CD4-positive, alpha-beta T cell treated with Interleukin-15 for 4 hours (primary cell): ENCODE data around the gene TMC5.
A peak's percentile ranks its signal among the peaks of the same experiment; 100 is the strongest.
"Not testable (repeated sequence)": the region's sequence is repeated elsewhere in the genome, so short reads cannot be mapped to it uniquely, and the experiment has no call there.

ENCODE experiments used
- DNase-seq: peaks from one replicate; pipeline ENCODE4 v3.0.0-alpha.2; 2020; ENCODE audit warnings: low spot score

TMC5 gene, protein sequence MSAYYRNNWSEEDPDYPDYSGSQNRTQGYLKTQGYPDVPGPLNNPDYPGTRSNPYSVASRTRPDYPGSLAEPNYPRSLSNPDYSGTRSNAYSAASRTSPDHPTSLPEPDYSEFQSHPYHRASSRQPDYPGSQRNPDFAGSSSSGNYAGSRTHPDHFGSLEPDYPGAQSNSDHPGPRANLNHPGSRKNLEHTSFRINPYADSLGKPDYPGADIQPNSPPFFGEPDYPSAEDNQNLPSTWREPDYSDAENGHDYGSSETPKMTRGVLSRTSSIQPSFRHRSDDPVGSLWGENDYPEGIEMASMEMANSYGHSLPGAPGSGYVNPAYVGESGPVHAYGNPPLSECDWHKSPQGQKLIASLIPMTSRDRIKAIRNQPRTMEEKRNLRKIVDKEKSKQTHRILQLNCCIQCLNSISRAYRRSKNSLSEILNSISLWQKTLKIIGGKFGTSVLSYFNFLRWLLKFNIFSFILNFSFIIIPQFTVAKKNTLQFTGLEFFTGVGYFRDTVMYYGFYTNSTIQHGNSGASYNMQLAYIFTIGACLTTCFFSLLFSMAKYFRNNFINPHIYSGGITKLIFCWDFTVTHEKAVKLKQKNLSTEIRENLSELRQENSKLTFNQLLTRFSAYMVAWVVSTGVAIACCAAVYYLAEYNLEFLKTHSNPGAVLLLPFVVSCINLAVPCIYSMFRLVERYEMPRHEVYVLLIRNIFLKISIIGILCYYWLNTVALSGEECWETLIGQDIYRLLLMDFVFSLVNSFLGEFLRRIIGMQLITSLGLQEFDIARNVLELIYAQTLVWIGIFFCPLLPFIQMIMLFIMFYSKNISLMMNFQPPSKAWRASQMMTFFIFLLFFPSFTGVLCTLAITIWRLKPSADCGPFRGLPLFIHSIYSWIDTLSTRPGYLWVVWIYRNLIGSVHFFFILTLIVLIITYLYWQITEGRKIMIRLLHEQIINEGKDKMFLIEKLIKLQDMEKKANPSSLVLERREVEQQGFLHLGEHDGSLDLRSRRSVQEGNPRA

DNA sequence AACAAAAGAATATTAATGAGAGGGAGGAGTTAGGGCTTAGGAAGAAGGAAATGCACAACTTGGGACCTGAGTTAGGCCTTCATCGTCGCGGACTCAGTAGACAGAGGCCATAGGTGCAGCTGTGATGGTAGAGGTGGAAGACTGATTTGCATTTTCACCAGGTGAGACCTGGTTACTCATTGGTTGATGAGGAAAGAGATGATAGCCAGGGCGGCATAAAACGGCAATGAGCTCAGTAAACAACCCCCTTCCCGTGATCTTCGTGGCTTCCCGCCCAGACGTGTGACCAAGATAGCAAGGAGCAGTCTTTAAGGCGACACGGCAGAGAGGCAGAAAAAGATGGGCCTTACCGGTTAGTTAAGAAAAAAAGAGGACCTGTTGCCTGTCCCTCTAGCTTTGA is at the start of gene TMC5:
TMC5 (plus strand) TSS at position 244 of the 400 bp plus-strand sequence. CDS start 22,156 bp downstream, outside the sequence.
- DNase-seq: no peak

DNA sequence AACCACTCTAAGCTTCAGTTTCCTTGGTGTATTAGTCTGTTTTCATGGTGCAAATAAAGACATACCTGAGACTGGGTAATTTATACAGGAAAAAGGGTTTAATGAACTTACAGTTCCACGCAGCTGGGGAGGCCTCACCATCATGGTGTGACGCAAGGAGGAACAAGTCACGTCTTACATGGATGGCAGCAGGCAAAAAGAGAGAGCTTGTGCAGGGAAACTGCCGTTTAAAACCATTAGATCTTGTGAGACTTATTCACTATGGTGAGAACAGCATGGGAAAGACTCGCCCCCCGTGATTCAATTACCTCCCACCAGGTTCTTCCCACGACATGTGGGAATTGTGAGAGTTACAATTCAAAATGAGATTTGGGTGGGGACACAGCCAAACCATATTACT is 45.1 kb upstream of the TMC5 start:
- DNase-seq: not testable (repeated sequence)

DNA sequence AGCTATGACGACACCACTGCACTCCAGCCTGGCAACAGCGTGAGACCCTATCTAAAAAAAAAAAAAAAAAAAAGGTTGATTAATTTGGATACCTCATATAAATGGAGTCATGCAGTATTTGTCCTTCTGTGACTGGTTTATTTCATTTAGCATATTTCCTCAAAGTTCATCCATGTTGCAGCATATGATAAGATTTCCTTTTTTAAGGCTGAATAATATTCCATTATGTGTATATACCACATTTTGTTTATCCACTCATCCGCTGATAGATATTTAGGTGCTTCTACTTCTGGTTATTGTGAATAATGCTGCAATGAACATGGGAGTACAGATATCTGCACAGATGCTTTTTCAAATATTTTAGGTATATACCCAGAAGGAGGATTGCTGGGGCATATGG is 43.3 kb upstream of the TMC5 start:
- no peak for DNase-seq

DNA sequence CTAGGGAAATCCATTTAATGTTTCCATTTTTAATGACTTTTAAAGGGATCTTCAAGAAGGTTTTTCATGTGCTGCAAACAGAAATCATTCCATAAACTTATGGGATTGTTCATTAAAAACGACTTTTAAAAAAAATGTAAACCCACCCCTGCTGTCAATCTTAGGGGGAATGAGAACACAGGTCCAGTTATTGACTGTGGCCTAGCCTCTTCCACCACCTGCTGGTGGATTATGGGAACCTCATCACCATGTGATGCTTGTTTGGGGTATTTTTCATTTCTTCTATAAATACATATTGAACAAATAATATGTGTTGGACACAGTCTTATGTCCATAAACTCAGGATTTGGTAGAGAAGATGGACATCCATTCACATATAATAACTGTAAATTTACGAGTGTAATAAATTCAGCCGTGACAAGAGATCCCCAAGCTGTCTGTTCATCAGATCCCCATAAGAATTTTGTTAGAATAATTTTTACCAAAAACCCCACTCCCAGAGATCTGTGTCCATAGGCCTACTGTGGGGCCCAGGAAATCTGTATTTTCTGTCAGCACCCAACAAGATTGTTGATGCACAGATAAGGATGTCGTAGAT is 42.0 kb upstream of the TMC5 start:
- DNase-seq: peak; percentile 12

DNA sequence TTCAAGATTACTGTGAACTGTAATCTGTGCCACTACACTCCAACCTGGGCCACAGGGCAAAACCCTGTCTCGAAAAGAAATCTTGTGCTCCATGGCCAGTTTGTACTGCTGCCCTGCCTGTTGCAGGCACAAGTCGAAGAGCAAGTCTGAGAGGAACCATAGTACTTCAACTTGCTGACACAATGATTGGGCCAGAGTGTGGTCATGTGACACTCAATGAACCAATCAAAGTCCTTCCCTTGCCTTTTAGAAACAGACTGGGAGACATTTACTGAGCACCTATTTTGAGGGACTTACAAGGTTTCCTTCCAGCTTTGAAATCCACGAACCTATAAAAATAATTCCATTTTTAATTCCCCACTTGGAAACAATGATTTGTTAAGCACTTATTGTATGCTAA is 39.8 kb upstream of the TMC5 start:
- no peak for DNase-seq

DNA sequence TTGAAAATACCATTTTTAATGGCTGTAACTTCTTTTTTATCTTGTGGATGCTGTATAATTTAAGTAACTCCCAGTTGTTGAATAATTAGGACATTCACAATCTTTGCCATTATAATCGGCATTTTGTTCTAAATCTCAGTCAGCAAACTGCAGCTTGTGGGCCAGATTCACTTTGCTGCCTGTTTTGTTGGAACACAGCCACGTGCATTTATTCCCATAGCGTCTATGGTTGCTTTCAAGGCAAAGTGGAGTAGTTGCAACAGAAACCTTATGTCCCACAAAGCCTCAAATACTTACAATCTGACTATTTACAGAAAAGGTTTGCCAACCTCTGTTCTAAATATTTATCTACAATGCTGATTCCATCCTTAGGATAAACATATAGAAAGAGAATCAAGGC is 39.2 kb upstream of the TMC5 start:
- DNase-seq: no peak

DNA sequence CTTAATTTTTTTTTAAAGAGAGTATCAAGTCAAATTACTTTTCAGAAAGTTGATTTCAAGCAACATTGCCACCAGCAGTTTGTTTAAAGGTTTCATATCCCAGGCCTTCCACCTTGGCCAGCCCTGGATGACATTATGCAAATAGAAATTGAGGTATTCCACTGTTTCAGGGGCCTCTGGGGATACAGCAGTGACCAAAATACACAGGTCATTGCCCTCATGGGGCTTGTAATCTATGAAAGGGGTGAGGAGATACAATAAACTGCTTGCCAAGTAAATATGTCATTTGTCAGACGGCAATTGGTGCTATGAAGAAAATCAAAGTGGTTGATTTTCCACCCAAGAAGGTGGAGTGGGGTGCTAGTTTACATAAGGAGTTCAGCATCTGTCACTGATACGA is 37.8 kb upstream of the TMC5 start:
- DNase-seq: no peak

DNA sequence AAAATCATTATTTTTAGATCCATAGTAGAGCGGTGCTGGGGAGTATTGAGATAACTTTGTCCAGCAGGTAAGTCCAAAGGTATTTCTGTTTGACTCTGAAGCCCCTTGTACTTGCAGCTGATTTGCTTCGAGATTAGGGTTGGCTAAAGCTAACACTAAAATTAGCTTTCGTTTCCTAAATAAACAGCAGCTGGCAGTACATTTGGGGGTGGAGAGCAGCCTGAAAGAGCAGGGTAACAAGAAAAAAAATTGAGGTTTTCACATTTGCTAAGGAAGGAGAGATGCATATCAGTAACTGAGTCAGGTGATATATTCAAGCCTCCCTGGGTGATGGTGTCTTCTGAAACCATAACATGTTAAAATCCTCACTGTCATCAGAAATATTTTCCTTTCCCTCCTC is 37.4 kb upstream of the TMC5 start:
- DNase-seq: no peak

DNA sequence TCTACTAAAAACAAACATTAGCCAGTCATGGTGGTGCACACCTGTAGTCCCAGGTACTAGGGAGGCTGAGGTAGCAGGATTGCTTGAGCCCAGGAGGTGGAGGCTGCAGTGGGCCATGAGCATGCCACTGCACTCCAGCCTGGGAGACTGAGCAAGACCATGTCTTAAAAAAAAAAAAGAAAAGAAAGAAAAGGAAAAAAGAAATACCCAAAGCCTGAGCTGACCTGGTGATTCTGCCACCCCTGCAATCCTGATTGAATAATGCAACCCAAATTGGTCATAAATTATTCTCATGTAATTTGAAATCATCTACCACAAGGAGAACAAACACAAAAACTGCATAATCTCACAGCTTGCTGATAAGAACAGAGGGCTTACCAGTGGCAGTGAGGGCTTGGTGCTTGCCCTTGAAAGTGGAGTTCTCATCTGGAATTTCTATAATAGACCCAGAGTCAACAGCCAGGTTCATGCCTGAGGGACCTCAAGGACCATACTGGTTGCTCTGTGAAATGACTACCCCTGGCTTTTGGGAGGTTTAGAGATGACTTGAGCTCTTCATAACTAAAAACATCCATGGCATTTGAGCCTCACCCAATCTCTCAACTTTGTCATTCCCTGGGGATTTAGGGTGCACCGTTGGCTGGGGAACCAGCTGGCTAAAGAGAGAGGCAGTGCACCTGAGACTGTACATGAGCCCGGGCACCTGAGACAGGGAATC is 35.4 kb upstream of the TMC5 start:
- DNase-seq: no peak

DNA sequence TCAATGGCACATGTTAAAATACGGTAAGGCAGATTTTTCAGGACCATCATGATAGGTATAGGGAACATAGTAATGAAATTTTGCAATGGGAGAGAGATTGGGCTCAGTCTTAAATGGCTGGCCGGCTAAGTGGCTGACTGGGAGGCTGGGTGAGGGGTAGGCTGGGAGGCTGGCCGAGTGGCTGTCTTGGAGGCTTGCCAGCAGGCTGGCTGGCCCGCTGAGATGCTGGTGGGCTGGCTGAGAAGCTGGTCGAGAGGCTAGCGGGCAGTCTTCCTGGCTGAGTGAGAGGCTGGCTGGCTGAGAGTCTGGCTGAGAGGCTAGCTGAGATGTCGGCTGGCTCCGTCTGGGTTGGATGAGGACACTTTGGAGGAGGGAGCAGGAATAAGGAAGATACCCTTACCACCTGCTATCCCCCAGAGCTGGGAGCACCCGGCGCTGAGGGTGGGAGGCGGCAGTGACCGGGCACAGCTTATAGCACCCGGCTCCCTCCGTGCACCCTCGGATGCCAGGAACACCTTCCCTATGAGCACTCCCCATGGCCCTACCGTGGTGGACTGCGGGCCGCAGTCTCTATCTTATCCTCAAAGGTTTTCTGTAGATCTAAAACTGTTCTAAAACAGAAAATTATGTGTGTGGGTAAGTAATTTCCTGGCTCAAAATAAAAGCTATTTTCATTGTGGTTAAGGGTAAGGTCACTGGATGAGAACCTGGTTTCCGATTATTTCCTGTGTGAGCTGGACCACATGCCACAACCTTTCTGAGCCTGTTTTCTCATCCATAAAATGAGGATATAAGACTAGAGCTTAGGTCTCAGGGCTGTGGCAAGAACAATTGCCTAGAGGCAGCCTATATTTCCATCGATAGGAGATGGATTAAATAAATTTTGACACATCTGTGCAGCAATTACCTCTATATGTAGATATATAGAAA is 34.5 kb upstream of the TMC5 start:
- no peak for DNase-seq

DNA sequence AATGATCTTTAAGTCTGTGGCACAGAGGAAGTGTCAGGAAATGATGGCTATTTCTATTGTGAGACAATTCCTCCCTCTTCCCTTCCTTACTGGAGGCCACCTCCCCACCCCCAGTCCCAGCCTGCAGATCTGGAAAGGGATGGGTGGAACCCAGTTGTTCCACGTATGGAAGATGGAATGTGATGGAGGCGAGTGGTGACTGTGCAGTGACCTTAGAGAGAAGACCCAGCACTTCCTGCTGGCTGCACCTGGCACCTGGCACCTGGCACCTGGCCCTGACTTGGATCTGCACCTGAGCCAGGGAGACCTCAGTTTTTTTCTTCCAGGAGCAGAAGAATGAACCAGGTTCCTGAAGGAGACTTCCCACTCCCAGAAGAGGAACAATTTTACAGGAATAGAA is 33.0 kb upstream of the TMC5 start:
- DNase-seq: no peak

DNA sequence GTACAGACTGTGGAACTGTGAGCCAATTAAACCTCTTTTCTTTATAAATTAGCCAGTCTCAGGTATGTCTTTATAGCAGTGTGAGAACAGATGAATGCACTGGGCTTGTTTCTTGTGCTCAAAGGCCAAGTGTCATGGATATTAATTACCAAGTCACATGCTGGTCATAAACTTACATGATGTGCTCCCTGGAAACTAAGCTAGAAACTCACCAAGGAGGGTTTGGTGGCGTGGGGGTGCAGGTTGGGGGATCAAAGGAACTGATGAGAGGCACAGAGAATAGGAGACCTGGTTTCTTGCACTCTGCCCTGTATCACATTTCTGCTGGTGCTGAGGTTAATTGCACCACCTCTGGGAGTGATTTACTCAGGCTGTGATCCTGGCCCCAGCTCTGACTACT is 31.2 kb upstream of the TMC5 start:
- DNase-seq: no peak

DNA sequence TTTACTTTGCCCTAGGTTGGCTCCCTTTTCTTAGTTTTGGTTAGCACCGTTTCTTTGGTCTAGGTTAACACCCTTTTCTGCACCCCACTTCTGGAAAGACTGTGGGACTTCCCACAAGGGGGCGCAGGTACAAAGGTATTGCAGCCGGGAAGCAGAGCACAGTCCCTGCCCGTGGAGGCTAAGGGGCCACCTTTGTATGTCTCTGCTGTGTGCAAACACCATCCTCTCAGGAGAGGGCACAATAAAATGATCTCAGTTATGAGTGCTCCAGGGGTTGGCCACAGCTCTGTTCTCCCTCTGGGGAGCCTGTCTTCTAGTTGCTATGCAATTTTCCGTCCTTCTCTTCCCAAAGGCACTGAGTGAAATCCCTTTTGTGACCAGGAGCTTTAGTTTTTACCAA is 28.4 kb upstream of the TMC5 start:
- DNase-seq: peak; percentile 31

DNA sequence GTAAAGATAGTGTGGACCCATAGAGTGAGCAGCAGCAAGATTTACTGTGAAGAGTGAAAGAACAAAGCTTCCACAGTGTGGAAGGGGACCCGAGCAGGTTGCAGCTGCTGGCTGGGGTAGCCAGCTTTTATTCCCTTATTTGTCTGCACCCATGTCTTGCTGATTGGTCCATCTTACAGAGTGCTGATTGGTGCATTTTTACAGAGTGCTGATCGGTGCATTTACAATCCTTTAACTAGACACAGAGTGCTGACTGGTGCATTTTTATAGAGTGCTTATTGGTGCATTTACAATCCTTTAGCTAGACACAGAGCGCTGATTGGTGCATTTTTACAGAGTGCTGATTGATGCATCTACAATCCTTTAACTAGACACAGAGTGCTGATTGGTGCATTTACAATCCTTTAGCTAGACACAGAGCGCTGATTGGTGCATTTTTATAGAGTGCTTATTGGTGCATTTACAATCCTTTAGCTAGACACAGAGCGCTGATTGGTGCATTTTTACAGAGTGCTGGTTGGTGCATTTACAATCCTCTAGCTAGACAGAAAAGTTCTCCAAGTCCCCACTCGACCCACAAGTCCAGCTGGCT is 26.4 kb upstream of the TMC5 start:
- DNase-seq: not testable (repeated sequence)

DNA sequence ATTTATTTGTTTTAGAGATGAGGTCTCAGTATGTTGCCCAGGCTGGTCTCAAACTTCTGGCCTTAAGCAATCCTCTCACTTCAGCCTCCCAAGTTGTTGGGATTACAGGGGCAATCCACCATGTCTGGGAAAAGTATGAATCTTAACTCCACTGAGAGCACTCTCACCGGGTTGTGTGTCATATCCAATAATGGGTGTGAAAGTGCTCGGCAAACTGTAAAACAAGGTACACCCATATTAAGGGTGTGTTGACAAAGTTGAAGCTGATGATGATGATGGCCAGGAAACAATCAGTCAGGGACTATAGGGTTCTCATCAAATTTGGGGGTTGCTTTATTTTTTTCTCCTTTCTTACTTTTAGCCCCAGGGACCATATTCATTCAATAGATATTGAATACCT is 25.3 kb upstream of the TMC5 start:
- no peak for DNase-seq

DNA sequence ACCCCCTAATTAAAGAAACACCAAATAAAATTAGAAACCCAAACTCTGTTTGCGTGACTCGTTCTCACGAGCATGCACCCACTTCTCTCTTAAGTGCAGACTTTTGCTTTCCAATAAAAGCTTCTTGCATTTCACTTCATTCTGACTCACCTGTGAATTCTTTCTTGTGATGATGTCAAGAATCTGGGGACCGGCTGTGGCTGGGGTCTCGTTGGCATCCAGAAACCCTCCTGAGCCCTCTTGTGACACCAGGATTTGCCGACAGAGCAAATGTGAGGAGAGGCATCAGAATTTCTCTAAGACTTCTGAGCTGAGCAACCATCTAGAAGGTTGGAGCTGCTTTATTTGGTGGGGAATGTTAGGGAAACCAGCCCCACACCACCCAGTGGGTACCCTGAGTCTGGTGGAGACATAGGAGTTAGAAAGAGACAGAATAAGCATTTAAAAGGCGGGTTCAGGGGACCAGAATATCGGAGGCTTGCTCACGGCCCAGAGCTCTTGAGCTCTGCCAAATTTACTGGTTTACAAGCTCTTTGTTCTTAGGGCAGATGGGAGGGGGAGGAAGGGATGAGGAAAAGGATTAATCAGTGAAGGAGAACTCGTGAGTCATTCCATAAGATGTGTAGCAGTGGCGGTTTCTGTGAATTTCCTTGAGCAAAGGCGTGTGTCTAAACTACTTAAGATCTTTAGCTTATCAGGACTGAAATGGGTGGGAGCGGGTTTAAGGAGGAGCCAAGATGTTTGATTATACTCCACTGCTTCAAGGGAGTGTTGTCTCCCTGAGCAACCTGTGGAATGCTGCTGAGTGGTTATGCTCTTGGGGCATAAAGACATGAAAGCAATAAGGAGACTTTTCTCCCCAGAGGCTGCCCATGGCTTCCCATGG is 24.2 kb upstream of the TMC5 start:
- no peak for DNase-seq

DNA sequence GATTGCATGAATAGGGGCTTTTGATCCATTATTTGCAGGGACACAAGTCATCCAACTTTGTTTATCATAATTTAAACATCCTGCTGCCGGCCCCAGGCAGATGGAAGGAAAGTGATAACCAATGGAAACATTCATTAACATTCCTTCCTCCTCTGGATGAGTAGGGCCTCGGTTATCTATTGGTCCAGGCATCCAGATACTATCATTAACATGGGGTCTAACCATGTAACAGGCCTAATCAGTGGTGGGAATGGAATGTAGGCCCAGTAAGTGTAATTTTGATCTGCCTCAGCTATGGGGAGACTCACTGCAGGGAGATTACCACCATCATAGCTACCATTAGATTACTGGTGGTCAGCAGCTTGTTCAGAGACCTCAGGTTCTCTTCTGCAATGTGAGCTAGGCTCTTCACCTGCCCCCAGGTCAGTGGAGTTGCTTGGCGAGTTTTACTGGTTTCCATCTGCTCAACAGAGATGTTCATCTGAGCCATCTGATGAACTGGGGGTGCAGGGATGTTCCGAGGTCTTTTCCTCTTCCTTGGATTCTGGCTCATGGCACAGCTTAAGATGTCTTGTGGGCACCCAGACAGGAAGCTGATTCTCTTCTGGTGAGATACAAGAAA is 21.9 kb upstream of the TMC5 start:
- not testable (repeated sequence) for DNase-seq

DNA sequence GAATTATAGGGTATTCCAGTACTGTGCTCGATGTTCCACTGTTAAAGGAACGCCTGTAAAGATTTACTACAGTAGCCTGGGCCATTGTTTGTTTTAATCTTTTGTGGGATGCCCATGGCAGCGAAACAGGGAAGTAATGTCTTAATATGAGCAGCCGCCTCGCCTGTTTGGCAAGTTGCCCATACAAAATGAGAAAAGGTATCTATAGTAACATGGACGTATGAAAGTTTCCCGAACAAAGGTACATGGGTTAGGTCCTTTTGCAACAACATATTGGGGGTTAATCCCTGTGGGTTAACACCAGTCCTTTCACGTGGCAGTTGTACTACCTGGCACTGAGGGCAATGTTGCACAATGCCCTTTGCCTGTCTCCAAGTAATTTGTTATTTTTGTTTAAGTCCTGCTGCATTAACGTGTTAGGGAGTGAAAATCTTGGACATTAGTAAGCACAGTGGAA is 21.1 kb upstream of the TMC5 start:
- DNase-seq: no peak

DNA sequence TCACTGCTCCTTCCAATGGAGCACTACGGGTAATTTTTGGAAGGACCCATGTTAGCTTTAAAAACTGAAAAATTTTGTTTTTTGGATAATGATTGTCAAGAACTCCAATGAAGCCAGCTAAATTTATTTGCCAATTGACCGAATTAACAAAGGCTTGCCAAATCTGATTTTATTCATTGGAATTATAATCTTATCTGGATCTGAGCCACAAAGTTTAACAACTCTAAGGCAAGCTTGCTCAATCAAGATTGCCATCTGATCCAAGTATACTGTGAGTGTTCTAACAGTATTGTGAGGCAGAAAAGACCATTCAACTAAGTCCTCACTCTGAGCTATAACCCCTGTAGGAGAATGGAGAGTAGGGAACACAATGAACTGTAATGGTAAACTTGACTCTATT is 20.3 kb upstream of the TMC5 start:
- not testable (repeated sequence) for DNase-seq
